OCI-LY3 (cell line): ENCODE measurements around the gene TTC39B.

Experiments
- EZH2phosphoT487 ChIP-seq: fragments of 200-600 bp; shearing (Covaris generic); IDR thresholded peaks from 2 replicates; pipeline ENCODE4 v1.6.1; 2018; ENCODE audit warnings: antibody characterized with exemption, mixed run types, low read depth
- TF ChIP-seq, protein P1 (sequence below): fragments of 200-600, 300-600 bp; sonication (generic); IDR thresholded peaks from 2 replicates; pipeline ENCODE4 v1.5.1; 2014; ENCODE audit warnings: antibody characterized with exemption, low read length, low read depth

DNA sequence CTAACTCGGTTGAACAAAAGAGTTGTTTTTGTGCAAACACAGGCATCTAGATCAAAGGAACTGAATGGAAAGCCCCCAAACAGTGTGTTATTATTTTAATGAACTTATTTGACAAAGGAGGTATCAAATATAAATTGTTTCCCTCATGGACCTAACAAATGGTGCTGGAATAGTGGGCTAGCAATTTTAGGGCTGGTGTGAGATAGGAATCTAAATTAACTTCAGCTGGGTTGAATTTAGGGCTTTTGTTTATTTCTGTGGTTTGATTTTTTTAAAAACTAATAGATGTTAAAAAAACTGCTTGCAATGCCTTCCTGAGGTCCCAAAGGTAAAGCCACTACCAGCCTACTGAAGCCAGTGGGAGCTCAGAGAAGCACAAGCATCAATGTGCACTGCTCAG lies 42.1 kb downstream of the TTC39B start:
- TF ChIP-seq, protein P1, sequence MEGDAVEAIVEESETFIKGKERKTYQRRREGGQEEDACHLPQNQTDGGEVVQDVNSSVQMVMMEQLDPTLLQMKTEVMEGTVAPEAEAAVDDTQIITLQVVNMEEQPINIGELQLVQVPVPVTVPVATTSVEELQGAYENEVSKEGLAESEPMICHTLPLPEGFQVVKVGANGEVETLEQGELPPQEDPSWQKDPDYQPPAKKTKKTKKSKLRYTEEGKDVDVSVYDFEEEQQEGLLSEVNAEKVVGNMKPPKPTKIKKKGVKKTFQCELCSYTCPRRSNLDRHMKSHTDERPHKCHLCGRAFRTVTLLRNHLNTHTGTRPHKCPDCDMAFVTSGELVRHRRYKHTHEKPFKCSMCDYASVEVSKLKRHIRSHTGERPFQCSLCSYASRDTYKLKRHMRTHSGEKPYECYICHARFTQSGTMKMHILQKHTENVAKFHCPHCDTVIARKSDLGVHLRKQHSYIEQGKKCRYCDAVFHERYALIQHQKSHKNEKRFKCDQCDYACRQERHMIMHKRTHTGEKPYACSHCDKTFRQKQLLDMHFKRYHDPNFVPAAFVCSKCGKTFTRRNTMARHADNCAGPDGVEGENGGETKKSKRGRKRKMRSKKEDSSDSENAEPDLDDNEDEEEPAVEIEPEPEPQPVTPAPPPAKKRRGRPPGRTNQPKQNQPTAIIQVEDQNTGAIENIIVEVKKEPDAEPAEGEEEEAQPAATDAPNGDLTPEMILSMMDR: no peak
- no peak for TF ChIP-seq EZH2phosphoT487
